ENCODE measurements around the gene SLC17A3.

The SLC17A3 gene

GRCh38 chr6:25842526-25842925 lies 31.5 kb downstream of the SLC17A3 start:
- TF ChIP-seq CTCF (IDR thresholded peaks at IDR 0.05; ENCODE audit: insufficient read depth, missing control alignments): no peak
- FAIRE-seq (no peak), DNase-seq (ENCODE audit: insufficient read length, low spot score) (no peak)

GRCh38 chr6:25835442-25836283 lies 38.4 kb downstream of the SLC17A3 start:
- FAIRE-seq: no peak
- TF ChIP-seq CTCF (IDR thresholded peaks at IDR 0.05; ENCODE audit: insufficient read depth, missing control alignments): no peak
- no peak for DNase-seq (ENCODE audit: insufficient read length, low spot score)

- DNase-seq (ENCODE audit: insufficient read length, low spot score) (no peak), FAIRE-seq (no peak)
- TF ChIP-seq CTCF (IDR thresholded peaks at IDR 0.05; ENCODE audit: insufficient read depth, missing control alignments): no peak
Observed at GRCh38 chr6:25834950-25835349, 39.1 kb downstream of the SLC17A3 start.

DNA sequence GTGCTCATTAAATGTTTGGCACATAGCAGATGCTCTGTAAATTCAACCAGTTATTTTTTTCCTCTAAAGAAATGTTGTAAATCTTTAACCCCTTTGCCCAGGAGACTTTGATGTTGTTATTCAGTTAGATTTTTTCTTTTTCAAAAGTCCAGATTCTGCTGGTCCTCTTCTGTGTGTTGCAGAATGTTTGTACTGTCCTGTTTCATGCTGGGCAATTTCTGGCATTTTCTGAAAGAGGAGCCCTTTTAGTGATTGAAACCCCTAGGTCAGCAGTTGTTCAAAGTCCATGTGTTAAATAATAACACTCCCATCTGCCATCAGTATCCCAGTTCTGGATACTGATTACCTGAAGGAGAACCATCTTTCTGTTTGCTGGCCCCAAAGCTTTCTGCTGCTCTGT lies 40.9 kb downstream of the SLC17A3 start:
- DNase-seq (ENCODE audit: insufficient read length, low spot score): no peak
- TF ChIP-seq CTCF (IDR thresholded peaks at IDR 0.05; ENCODE audit: insufficient read depth, missing control alignments): no peak
- no peak for FAIRE-seq

DNA sequence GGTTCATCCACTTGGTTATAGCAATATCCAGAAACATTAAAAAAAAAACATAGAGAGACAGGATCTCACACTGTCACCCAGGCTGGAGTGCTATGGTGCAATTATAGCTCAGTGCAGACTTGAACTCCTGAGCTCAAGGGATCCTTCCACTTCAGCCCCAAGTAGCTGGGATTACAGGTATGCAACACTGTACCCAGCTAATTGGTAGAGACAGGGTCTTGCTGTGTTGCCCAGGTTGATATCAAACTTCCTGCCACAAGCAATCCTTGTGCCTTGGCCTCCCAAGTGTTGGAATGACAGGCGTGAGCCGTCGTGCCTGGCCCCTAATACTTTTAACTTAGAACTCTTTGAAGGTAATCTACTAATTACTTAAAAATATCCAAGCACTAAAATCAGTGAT lies 41.4 kb downstream of the SLC17A3 start:
- DNase-seq (ENCODE audit: insufficient read length, low spot score): no peak
- no peak for FAIRE-seq
- no peak for TF ChIP-seq CTCF (IDR thresholded peaks at IDR 0.05; ENCODE audit: insufficient read depth, missing control alignments)

- FAIRE-seq: no peak
- TF ChIP-seq CTCF (IDR thresholded peaks at IDR 0.05; ENCODE audit: insufficient read depth, missing control alignments): no peak
Observed at GRCh38 chr6:25832307-25832662, 41.8 kb downstream of the SLC17A3 start.

DNA sequence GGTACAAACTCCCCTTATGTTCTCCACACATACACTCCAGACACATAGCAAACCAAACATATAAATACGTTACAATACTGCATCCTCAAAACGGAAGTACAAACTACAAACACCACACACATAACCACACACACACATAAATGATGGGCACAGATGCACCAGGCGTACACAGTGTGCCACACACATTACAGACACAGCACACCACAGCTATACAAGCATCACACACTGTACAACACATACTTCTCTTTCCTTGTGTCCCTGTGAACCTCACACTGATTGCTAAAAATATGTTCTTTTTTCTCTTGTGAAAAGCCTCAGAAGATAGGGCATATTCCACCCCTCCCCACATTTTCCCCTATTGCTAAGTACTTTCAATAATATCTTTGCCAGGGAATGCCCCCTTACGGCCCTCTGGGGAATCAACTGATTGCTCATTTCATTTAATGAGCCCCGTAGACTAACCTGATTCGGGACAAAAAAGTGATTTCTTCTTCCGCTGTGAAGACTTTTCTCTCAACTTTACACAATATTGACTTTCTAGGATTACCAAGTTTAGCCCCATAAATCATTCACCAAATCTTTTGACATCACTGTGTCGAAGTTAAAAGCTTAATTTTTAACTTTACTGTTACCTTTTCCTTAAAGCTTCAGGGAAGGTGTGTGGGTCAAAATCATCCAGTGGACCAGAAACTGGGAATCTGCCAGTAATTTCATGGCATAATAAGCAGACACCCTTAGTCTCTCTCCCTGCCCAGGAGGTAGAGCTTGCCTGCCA lies 42.3 kb downstream of the SLC17A3 start, which contains the start of gene SLC17A1:
Gene SLC17A1, minus strand, starts transcription at position 521 of the 775 bp plus-strand sequence. CDS start 1,495 bp downstream, outside the sequence.
- DNase-seq (ENCODE audit: insufficient read length, low spot score) (no peak), FAIRE-seq (no peak)
- TF ChIP-seq CTCF (IDR thresholded peaks at IDR 0.05; ENCODE audit: insufficient read depth, missing control alignments): no peak

More at GRCh38 chr6:25832307-25832662, 41.8 kb downstream of the SLC17A3 start:
- DNase-seq (ENCODE audit: insufficient read length, low spot score): no peak

Data from D721Med (cell line).